GM21619 (cell line): ENCODE results near the gene MZB1.
"Not testable (repeated sequence)": the region's sequence is repeated elsewhere in the genome, so short reads cannot be mapped to it uniquely, and the experiment has no call there.

Source experiments
- ATAC-seq: cut with Tn5 transposase; IDR thresholded peaks from one replicate; pipeline ENCODE4 v1.9.1; 2021; ENCODE audit not compliant: unreplicated experiment

Gene MZB1

DNA sequence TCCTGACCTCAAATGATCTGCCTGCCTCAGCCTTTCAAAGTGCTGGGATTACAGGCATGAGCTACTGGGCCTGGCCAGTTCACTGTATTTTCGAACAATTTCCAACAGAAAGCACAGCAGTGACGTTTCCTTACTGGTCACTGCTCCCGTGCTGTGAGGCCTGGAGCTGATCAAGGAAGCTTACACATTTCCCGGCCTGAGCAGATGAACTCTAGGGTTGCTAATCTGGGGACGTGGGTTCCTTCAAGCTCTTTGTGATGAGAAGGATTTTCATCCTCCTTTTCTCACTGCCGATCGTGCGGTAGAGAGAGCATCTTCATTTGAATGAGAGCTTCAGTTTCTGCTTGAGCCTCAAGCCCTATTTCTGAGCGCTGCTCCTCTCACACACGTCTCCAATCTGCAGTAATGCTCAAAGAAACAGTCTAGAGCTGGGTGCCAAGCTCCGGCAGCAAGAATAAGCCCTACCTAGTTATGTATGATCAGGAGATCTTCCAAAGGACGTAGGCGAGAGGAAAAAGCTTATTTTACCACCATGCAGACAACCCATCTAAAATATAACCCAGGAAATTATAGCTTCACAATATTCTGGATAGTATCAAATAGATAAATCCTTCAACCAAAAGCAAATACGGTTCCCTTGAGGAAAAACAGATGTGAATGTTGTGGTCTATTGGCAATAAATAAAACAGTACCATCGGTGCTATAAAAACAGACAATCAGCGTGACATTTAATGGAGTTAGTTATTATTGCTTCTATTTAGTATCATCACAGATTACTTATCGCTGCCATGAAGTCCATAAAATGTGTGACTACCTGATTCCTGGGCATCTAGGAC lies 21.5 kb upstream of the MZB1 start:
- ATAC-seq: no peak

DNA sequence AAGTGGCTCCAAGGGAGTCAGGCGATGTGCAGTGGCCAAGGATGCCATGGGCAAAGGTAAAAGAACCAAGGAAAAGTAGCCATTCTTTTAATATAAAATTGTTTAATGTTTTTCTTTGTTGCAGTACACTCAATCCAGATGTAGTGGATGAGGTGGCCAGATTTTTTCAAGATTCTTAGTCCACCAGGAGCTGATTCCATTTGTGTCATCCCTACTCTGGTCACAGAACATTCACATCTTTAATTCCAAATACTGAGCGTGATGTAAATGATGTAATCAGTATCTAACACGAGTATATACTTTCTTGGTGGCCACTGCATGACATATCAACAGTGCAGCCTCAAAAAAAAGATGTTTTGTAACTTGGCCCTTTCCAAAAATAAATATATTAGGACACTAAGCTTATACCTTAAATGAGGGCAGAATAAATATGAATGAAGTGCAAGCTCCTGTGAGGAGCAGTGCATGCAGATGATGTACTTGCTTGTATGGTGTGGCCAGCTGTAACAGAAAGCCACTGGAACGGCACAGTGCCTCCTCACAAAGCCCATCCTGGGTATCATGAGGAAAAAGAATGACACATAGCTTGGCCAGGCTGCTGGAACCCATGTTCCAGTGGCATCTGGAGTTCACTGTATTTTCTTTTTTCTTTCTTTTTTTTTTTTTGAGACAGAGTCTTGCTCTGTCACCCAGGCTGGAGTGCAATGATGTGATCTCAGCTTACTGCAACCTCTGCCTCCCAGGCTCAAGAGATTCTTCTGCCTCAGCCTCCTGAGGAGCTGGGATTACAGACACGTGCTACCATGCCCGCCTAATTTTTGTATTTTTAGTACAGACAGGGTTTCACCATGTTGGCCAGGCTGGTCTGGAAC lies 20.6 kb upstream of the MZB1 start:
- ATAC-seq: no peak

DNA sequence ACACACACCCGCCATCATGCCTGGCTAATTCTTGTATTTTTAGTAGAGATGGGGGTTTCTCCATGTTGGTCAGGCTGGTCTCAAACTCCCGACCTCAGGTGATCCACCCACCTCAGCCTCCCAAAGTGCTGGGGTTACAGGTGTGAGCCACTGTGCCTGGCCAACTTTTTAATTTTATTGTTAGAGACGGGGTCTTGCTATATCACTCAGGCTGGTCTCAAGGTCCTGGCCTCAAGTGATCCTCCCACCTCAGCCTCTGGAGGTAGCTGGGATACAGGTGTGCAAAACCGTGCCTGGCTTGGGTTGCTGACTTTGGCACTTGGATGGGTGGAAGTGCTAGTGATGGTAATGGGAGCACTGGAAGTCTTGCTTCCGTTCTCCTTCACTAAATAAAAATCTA lies 19.4 kb upstream of the MZB1 start:
- not testable (repeated sequence) for ATAC-seq

- no peak for ATAC-seq
These were observed 18.5 kb upstream of the MZB1 start for GRCh38 chr5:139408191-139408590.

DNA sequence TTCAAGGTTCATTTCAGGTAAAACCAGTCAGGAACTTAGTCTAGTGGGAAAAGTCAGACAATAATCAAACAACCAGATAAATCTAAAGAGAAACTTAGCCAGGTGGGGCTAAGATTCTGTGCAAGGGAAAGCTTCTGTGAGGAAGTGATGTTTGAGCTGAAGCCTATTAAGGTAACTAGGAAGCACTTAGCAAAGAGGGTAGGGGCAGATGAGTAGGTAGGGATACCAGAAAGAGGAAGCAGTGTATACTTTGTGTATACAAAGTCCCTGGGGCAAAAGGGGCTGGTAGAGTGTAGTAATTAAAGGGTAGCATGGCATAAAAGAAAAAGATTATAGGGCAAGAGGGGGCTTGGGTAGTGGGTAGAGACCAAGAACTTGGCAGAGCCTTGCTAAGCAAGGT lies 17.8 kb upstream of the MZB1 start:
- no peak for ATAC-seq

DNA sequence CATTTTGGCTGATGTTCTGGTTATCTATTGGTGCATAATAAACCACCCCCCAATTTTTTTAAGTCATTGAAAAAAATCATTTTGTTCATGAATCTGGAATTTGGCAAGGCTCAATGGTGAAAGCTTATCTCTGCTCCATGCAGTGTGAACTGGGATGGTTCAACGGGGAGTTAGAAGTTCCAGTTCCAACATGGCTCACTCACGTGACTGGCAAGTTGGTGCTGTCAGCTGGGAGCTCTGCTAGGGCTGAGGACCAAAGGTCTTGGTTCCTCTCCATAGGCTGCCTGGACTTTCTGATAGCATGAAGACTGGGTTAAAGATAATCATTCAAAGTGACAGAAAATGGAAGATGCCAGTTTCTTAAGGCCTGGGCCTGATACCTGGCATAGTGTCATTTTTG lies 17.2 kb upstream of the MZB1 start:
- no peak for ATAC-seq

DNA sequence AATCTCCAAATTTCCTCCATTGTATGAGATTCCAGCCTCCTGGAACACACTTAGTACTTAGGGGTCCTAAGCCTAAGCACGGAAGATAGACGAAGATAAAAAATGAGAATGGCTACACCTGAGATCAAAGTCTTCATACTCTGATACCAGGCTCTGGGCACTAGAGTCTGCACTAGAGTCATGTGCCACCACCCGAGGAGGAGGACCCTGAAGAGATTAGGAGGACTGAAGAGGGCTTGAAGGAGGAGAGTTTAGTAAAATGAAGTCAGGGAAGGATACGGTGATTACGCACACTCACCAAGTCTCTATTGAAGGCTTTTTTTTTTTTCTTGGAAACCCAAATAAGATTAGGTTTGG lies 14.7 kb upstream of the MZB1 start:
- ATAC-seq: no peak

GRCh38 chr5:139403787-139404483 lies 14.2 kb upstream of the MZB1 start, which contains the start of gene SPATA24:
Gene SPATA24, minus strand, starts transcription at chr5:139404089. Its CDS starts 29 bp downstream, at chr5:139404060.
- peak; percentile 79 for ATAC-seq

- no peak for ATAC-seq
These were observed 13.7 kb upstream of the MZB1 start for GRCh38 chr5:139403418-139403786.

DNA sequence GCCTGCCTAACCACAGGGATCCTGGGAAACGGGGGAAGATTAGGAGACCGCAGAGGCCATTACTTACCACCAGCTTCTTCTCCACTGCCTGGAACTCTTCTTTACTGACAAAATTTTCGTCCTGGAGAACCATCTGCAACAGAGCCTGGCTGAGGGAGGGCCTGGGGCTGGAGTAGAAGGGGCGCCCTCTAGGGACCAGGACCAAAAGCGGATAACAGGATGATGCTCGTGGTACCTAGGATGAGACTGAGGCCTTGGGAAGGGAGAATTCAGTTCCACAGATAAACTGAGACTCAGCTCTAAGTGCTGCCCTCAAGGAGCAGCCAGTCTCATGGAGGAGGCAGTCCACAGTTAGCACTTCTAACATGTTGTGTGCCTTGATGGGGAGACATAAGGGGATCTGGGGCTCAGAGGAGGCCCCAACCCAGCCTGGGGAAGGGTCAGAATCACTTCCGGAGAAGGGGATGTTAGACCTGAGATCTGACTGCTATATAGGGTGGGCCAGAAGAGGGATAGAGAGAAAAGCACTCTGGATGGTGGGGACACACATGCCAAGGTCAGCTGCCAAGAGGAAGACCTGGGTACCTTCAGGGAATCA lies 12.9 kb upstream of the MZB1 start:
- ATAC-seq: no peak

GRCh38 chr5:139401546-139401945 lies 11.8 kb upstream of the MZB1 start:
- no peak for ATAC-seq

- ATAC-seq: peak; percentile 24
These were observed 9.9 kb upstream of the MZB1 start for GRCh38 chr5:139399501-139400121.

DNA sequence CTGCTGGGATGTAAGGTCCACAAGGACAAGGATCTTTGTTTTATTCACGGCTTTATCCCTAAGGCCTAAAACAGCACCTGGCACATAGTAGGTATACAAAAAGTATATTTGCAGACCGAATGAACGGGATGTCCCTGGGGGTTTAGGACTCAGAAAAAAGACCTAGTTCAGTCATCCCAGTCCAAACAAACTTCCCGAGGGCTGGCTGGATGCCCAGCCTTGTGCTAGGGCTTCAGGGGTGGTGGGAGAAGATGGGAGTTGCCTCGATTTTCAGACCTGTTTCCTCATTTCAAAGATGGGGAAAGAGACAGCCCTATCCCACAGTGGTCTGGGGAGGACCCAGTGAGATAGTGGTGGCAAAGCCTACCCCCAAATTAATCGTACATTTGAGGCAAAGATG lies 8.2 kb upstream of the MZB1 start:
- no peak for ATAC-seq

- ATAC-seq: no peak
These were observed 7.0 kb upstream of the MZB1 start for GRCh38 chr5:139396691-139397090.

DNA sequence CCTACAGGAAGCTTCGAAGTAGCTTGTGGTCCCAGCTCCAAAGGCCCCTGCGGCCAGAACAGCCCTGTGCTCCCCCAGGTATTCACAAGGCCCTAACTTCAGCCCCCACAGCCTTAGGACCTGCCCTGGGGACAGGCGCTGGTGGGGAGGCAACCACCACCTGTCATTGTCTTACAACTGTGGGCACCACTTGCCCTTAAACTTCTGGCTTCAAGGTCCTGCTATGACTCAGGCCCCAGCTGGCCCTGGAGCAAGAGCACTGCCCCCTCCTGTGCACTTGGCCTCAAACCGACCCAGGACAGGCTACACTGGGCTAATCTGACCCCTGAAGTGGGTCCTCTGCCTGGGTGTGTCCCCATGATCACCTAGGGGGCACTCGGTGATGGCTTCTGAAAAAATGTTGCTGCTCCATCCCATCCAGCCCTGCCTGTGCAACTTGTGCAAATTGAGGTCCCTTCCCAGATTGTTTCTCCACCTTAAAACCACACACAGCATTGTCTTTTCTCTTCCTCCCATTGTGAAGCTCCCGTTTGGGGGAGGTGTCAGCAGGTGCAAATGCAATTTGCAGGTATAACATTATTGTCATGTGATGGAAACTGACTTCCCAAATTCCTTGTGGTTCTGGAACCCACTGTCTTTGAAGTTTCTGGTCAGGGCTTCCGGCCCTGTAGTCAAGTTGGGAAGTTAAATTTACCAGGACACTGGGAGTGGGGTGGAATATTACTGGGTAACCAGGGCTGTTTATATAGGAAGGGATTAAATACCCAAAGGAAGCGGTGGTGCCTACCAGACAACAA lies 6.3 kb upstream of the MZB1 start:
- ATAC-seq: no peak

DNA sequence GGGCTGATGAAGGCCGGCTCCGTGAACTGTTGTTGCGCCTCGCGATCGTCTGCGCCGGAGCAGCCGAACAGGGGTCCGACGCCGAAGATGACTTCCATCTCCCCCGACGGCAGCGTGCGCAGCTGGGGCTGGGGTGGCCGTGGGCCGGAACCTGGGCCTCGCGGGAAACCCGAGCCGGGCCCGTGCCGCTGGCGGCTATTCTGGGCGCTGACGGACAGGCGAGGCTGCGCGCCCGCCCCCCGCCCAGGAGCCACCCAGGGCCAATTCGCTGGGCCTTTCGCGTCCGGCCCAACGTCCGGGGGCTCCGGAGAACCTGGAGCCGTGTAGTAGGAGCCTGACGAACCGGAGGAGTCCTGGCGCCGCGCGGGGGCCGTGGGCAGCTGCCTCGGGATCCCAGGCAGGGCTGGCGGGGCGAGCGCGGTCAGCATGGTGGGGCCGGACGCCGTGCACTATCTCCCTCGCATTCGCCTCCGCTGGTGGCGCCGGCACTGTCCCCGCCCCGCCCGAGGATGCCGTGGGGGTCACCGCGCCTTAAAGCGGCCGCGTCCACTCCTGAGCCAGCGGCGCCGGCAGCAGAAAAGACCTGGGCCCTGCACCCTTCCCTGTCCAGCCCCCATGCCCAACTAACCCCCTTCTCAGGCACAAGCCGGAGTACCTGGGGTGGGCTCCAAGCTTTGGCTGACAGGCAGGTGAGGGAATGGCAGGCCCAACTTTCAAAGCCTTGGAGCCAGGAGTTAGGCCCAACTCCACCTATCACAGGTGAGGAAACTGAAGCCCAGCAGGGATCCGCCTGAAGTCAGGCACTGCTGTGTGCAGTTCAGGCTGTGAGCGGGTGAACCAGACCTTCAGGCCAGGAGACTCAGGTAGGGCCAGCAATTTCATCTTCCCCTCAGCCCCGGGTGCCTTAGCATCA lies 5.2 kb upstream of the MZB1 start, which contains the start of gene PROB1:
PROB1 (minus strand) TSS at position 451 of the 913 bp plus-strand sequence; CDS start at position 428, 23 bp downstream.
- ATAC-seq: no peak

GRCh38 chr5:139394123-139394653 lies 4.5 kb upstream of the MZB1 start:
- ATAC-seq: no peak

DNA sequence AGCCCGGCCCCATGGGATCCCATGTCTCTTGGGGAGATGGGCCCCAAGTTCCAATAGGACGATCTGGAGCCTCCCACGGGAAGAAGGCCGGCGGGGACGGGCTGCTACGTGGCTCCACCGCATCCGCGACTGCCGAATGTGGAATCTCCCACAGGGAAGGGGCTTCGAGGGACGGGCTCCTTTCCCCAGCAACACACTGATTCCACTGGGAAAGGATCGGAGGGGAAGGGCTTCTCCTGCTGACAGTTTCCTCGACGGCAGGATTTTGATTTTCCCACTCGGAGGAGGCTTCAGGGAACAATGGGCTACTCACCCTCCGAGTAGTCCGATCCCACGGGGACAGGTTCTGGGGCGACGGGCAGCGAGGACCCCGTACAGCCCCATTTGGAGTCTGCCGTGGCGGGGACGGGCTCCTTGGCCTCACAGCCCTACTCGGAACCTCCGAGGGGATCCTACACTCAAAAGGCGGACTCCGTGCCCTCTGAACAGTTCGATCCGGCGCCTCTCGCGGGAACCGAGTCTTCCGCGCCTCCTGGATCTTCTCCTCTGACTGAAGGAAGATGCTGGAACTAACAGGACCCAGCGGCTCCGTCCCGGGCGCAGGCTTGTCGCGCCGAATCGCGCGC lies 3.9 kb upstream of the MZB1 start:
- no peak for ATAC-seq
